ENCODE results near the gene AFMID.
A peak's percentile ranks its signal among the peaks of the same experiment; 100 is the strongest.
"Not testable (repeated sequence)": the region's sequence is repeated elsewhere in the genome, so short reads cannot be mapped to it uniquely, and the experiment has no call there.

Gene AFMID, protein sequence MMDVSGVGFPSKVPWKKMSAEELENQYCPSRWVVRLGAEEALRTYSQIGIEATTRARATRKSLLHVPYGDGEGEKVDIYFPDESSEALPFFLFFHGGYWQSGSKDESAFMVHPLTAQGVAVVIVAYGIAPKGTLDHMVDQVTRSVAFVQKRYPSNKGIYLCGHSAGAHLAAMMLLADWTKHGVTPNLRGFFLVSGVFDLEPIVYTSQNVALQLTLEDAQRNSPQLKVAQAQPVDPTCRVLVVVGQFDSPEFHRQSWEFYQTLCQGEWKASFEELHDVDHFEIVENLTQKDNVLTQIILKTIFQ

DNA sequence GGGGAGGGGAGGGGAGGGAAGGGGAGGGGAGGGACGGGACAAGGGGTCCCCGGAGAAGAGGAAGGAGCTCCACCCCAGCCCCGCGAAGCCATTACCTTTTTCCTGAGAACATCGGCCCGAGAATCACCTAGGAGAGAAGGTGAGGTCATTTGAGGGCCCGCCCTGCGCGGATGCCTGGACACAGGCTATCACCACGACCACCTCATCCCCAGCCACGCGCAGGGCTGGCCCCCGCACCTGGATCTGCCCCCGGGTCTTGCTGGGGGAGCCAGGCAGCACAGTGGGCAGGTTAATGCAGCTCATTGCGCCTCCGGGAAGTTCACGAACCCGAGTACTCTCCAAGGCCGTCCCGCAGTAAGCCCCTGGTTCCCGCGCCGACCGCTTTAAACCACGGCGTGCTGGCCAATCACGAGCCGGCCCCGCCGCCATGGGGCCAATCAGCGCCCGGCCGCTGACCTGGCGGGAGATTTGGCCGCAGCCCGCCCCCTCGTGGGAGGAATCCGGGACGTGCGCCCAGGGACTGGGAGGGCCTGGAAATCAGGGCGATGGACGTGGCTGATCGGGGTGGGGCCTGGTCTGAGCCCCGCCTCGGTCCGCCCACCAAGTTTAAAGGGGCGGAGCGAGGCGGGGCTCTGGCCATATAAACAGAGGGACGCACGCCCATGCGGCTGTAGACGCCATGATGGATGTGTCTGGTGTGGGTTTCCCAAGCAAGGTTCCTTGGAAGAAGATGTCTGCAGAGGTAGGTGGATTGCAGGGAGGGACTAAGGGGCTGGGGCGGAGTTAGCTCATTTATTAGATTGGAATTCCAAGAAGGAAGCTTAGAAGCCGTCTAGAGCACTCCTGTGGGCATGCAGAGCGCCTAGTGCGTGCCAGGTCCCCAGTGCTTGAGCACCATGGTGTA, at the start of gene AFMID, which contains the start of gene TK1:
Gene AFMID (plus strand): TSS at position 671 of the 904 bp plus-strand sequence. CDS start 9 bp downstream, at position 680.
Gene TK1 (minus strand): TSS at position 361 of the 904 bp plus-strand sequence. CDS start 58 bp downstream, at position 303.
- no peaks in the 10 kb centered on the region for H3K9me3 ChIP-seq (ENCODE audit: low read length)
- peak within 1 kb of the TSS; percentile 57 to 66 for H3K4me3 ChIP-seq (ENCODE audit: low read depth in 1 of 2, low read length in 2 of 2)
- H3K36me3 ChIP-seq (ENCODE audit: insufficient read depth, low read length): no peaks in the 10 kb centered on the region
- no peaks in the 10 kb centered on the region for H3K27me3 ChIP-seq (ENCODE audit: control insufficient read depth in 1 of 2, insufficient read depth in 2 of 2, low read length in 2 of 2)
- H3K27ac ChIP-seq (ENCODE audit: low read depth, low read length): no peak within 1 kb of the TSS
- H3K4me1 ChIP-seq (ENCODE audit: insufficient read depth, low read length): peaks cover 23% of the 10 kb centered on the region
- H3K9ac ChIP-seq (ENCODE audit: low read length): no peak within 1 kb of the TSS

DNA sequence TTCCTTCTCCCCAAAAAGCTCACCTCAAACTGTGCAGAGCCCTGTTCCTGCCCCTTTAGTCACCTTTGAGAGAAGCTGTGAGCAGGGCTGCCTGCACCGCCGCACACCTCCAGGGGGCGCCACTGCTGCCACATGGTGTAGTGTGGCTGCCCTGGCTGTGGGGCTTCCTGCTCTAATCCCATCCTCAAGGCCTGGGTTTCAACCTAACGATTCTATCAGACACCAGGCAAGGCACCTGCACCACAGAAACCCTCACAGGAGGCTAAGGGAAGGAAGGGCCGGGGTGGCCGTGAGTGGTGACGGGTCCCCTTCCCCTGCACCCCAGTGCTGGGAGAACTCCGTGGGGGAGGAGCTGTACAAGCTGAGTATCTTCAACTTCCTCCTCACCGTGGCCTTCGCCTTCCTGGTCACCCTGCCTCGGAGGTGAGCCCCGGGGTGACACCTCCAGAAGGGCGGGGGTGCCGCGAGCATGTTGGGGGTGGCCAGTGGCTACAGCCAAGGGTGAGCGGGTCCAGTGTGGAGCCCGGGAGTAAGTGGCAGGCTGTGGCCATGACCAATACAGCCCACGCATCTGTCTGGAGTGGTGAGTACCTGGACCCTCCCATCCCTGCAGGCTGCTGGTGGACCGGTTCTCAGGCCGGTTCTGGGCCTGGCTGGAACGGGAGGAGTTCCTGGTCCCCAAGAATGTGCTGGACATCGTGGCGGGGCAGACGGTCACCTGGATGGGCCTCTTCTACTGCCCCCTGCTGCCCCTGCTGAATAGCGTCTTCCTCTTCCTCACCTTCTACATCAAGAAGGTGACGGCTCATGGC, 49.6 kb upstream of the AFMID start:
- Histone ChIP-seq H3K9ac (ENCODE audit: low read length) (no peak overlapping the region), H3K27me3 (ENCODE audit: control insufficient read depth in 1 of 2, insufficient read depth in 2 of 2, low read length in 2 of 2) (peaks cover 0 to 8% of the 10 kb centered on the region in 2 donors), H3K4me1 (ENCODE audit: insufficient read depth, low read length) (no peaks in the 10 kb centered on the region), H3K4me3 (ENCODE audit: low read depth in 1 of 2, low read length in 2 of 2) (no peak overlapping the region), H3K9me3 (ENCODE audit: low read length) (no peaks in the 10 kb centered on the region), H3K27ac (ENCODE audit: low read depth, low read length) (no peak overlapping the region), H3K36me3 (ENCODE audit: insufficient read depth, low read length) (no peaks in the 10 kb centered on the region)

DNA sequence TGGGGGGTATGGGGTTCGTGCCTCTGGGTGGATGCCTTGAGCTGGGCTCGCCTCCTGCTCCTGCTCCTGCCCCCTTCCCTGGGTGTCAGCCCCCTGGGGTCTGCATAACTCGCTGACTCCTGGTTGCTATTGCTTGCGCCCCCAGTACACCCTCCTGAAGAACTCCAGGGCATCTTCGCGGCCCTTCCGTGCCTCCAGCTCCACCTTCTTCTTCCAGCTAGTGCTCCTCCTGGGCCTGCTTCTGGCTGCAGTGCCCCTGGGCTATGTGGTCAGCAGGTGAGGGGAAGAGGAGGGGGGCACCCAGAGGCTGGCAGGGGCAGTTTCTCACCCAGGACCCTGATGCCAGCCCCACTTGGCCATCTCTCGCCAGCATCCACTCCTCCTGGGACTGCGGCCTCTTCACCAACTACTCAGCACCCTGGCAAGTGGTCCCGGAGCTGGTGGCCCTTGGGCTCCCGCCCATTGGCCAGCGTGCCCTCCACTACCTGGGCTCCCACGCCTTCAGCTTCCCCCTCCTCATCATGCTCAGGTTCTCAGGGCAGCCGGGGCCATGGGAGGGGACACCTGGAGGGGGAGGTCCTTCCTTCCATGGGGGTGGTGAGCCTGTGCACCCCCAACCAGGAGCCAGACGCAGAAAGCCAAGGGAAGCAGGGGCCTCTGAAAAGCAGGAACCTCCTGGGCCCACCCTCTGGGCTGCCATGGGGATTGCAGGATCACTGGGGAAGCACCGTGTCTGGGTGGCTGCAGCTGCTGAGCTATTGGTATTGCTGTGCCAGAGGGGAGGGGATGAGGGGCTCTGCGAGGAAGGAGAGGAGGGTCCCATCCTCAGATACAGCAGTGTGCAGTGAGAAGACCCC, 48.7 kb upstream of the AFMID start:
- Histone ChIP-seq H3K4me3 (ENCODE audit: low read depth in 1 of 2, low read length in 2 of 2) (no peak overlapping the region), H3K36me3 (ENCODE audit: insufficient read depth, low read length) (no peaks in the 10 kb centered on the region), H3K4me1 (ENCODE audit: insufficient read depth, low read length) (no peaks in the 10 kb centered on the region), H3K27me3 (ENCODE audit: control insufficient read depth in 1 of 2, insufficient read depth in 2 of 2, low read length in 2 of 2) (peaks cover 0 to 6% of the 10 kb centered on the region in 2 donors), H3K27ac (ENCODE audit: low read depth, low read length) (no peak overlapping the region), H3K9ac (ENCODE audit: low read length) (no peak overlapping the region), H3K9me3 (ENCODE audit: low read length) (no peaks in the 10 kb centered on the region)

DNA sequence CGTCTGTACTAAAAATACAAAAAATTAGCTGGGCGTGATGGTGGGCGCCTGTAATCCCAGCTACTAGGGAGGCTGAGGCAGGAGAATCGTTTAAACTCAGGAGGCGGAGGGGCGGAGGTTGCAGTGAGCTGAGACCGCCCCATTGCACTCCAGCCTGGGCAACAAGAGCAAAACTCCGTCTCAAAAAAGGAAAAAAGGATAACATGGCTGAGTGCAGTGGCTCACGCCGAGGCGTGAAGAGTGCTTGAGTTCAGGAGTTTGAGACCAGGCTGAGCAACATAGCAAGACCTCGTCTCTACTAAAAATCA, 47.3 kb upstream of the AFMID start:
- not testable (repeated sequence) for H3K9ac ChIP-seq (ENCODE audit: low read length); H3K4me3 ChIP-seq (ENCODE audit: low read depth in 1 of 2, low read length in 2 of 2); H3K27ac ChIP-seq (ENCODE audit: low read depth, low read length); H3K27me3 ChIP-seq (ENCODE audit: control insufficient read depth in 1 of 2, insufficient read depth in 2 of 2, low read length in 2 of 2); H3K36me3 ChIP-seq (ENCODE audit: insufficient read depth, low read length); H3K9me3 ChIP-seq (ENCODE audit: low read length)
- peaks cover 13% of the 10 kb centered on the region for H3K4me1 ChIP-seq (ENCODE audit: insufficient read depth, low read length)

DNA sequence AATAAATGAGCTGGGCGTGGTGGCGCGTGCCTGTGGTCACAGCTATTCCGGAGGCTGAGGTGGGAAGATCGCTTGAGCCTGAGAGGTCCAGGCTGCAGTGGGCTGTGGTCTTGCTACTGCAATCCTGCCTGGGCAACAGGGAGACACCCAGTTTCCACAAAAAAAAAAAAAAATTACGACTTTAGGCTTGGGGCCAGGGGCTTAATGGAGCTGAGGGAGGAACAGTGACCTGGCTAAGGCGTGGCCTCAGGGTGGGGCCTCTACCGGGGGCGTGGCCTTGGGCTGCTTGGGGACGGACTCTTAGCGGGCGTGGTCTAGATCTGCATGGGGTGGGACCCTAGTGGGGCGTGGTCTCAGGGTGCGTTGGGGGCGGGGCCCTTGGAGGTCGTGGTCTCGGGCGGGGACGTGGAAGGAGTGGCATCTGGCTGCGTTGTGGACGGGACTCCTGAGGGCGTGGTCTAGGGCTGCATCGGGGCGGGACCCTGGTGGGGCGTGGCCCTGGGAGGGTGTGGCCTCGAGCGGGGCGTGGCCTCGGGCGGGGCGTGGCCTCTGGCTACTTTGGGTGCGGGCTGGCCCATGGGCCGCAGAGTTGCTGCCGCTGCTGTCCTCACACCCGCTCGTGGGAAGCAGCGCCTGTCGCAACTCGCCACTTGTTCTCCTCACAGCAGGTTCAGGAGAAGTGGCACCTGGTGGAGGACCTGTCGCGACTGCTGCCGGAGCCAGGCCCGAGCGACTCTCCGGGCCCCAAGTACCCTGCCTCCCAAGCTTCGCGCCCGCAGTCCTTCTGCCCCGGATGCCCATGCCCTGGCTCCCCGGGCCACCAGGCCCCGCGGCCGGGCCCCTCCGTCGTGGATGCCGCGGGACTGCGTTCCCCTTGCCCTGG, 46.8 kb upstream of the AFMID start:
- Histone ChIP-seq H3K9me3 (ENCODE audit: low read length) (no peaks in the 10 kb centered on the region), H3K4me3 (ENCODE audit: low read depth in 1 of 2, low read length in 2 of 2) (no peak overlapping the region)

DNA sequence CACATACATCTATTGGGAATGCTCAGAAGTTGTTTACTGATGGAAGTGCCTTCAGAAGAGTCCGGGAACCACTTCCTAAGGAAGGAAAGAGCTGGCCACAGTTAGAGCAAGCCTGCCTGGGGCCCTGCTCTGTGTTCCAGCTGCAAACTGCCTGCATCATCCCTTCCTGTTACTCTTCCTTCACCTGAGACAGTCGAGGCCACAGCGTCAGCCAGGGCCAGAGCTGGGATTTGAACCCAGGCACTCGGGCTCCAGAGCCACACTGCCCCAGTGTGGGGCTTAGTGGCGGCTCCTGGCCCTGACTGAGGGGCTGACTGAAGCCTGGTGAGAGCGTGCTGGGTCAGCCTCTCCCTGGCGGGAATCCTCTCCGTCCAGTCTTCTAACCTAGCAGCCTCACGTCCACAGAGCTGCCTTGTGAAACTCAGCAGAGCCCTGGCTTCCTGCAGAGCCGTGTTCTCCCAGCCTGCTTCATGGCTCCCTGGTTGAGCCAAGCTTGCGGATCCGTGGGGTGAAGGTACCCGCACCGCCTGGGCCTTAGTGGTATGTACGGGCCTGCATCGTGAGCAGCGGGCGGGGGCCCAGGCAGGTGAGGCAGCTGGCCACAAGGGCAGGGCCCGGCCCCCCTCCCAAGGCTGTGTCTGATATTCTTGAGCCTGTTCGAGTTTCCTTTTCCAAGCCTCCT, 45.6 kb upstream of the AFMID start:
- Histone ChIP-seq H3K36me3 (ENCODE audit: insufficient read depth, low read length) (no peaks in the 10 kb centered on the region), H3K4me3 (ENCODE audit: low read depth in 1 of 2, low read length in 2 of 2) (no peak overlapping the region), H3K27ac (ENCODE audit: low read depth, low read length) (no peak overlapping the region), H3K4me1 (ENCODE audit: insufficient read depth, low read length) (peaks cover 24% of the 10 kb centered on the region), H3K9ac (ENCODE audit: low read length) (no peak overlapping the region), H3K27me3 (ENCODE audit: control insufficient read depth in 1 of 2, insufficient read depth in 2 of 2, low read length in 2 of 2) (no peaks in the 10 kb centered on the region), H3K9me3 (ENCODE audit: low read length) (no peaks in the 10 kb centered on the region)

More for the DNA sequence above, 46.8 kb upstream of the AFMID start:
- Histone ChIP-seq H3K27me3 (ENCODE audit: control insufficient read depth in 1 of 2, insufficient read depth in 2 of 2, low read length in 2 of 2) (no peaks in the 10 kb centered on the region), H3K9ac (ENCODE audit: low read length) (no peak overlapping the region), H3K27ac (ENCODE audit: low read depth, low read length) (no peak overlapping the region), H3K4me1 (ENCODE audit: insufficient read depth, low read length) (peaks cover 19% of the 10 kb centered on the region), H3K36me3 (ENCODE audit: insufficient read depth, low read length) (no peaks in the 10 kb centered on the region)

DNA sequence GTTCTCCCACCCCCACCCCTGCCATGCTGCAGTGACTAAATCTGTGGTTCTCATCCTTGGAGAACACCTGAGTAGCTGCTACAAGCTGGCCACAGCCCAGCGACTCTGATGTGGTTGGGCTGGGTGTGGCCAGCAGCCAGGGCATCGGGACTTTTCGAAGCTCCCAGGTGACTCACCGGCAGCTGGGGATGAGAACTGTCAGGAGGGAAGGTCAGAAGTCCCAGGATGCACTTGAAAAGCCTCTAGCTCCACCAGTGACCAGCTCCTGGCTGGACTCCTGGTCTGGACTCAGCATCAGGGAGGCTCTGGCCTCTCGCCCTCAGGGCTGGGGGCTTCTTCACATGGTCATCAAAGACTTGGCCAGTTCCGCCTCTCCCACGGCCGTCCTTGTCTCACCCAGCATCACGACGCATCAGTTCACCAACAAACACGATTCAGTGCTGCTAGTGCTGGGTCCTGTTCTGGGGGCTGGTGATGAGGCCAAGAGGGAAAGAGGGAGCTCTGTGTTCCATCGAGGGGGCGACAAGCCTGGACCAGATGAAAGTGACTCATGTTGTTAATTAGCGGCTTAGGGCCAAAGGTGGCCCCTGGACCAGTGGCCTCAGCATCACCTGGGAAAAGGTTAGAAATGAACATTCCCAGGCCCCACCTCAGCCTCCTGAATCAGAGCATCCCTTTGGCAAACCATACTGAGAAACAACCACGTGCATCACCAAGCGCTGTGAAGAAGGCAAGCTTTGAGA, 44.9 kb upstream of the AFMID start:
- Histone ChIP-seq H3K9ac (ENCODE audit: low read length) (no peak overlapping the region), H3K27ac (ENCODE audit: low read depth, low read length) (no peak overlapping the region)

DNA sequence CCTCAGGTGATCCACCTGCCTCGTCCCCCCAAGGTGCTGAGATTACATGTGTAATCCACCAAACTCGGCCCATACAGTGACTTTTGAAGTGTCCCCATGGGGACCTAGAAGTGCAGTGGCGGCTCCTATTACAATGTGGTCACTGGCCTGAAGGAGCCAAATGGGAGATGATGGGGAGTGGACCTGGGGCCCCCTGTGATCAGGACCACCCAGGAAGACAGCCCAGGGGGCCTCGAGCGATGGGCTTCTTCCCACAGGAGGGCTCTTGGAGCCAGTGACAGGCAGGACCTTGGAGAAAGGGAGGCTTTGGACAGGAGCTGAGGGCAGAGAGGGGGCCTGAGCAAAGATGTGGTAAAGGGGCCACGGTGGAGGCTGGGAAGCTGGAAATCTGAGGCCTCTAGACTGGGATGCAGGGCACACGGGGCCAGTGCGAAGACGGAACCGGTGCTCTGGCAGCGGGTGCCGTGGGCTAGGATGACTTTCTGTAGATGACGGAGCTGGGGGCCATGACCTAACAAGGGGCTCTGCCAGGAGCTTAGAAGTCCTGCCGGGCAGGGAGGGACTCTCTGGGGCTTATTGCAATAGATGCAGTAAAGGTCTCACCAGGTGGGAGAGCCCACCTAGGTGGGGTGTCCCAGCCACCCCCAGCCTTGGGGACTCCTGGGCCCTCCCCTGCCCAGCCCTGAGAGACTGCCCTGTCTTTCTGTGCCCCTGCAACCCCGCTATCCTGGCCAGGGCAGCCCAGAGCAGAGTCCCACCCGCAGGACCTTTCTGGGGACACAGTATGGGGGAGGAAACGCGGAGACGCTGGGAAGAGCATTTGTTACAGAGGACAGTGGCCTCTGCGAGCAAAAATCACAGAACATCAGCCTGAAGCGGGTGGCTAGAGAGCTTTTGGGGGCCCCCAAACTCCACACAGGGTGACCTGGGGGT, 43.7 kb upstream of the AFMID start:
- Histone ChIP-seq H3K9me3 (ENCODE audit: low read length) (no peaks in the 10 kb centered on the region), H3K4me3 (ENCODE audit: low read depth in 1 of 2, low read length in 2 of 2) (no peak overlapping the region), H3K4me1 (ENCODE audit: insufficient read depth, low read length) (peaks cover 24% of the 10 kb centered on the region), H3K36me3 (ENCODE audit: insufficient read depth, low read length) (no peaks in the 10 kb centered on the region), H3K9ac (ENCODE audit: low read length) (no peak overlapping the region), H3K27me3 (ENCODE audit: control insufficient read depth in 1 of 2, insufficient read depth in 2 of 2, low read length in 2 of 2) (no peaks in the 10 kb centered on the region), H3K27ac (ENCODE audit: low read depth, low read length) (no peak overlapping the region)

More for the DNA sequence above, 44.9 kb upstream of the AFMID start:
- Histone ChIP-seq H3K27me3 (ENCODE audit: control insufficient read depth in 1 of 2, insufficient read depth in 2 of 2, low read length in 2 of 2) (no peaks in the 10 kb centered on the region), H3K9me3 (ENCODE audit: low read length) (no peaks in the 10 kb centered on the region), H3K4me1 (ENCODE audit: insufficient read depth, low read length) (peaks cover 24% of the 10 kb centered on the region), H3K36me3 (ENCODE audit: insufficient read depth, low read length) (no peaks in the 10 kb centered on the region), H3K4me3 (ENCODE audit: low read depth in 1 of 2, low read length in 2 of 2) (no peak overlapping the region)
